Ovary (tissue), 9 donors: Measurements from ENCODE around the gene ASCL5. TPM values are rescaled to one million over a fixed set of nuclear protein-coding genes. Genes with fewer than 3 reads are reported as not detected.

Source experiments
- DNase-seq, 5 donors: peaks; one replicate each; pipeline ENCODE4 v3.0.0-alpha.2; 2019 to 2020
- H3K27ac ChIP-seq, 2 donors: fragments of 200-600 bp; one replicate each; pipeline versions ENCODE4 v1.5.1 to v1.8.0; 2019 to 2022
- H3K27me3 ChIP-seq: fragments of 200-600 bp; one replicate; pipeline ENCODE4 v1.8.0; 2022
- H3K36me3 ChIP-seq: fragments of 200-600 bp; sonication (generic); one replicate; pipeline ENCODE4 v1.5.1; 2019
- H3K4me1 ChIP-seq: one replicate; pipeline ENCODE4 v1.8.1; 2013; ENCODE audit warnings: mild to moderate bottlenecking, moderate library complexity; ENCODE audit not compliant: insufficient read depth
- H3K4me3 ChIP-seq: fragments of 200-600 bp; sonication (generic); one replicate; pipeline ENCODE4 v1.5.1; 2017
- H3K9me3 ChIP-seq, 2 donors: fragments of 200-600 bp in 1 of 2; sonication (generic) in 1 of 2; one replicate each; pipeline versions ENCODE4 v1.5.1 to v1.8.1; 2013 to 2019; ENCODE audit warnings: mild to moderate bottlenecking in 1 of 2, moderate library complexity in 1 of 2
- CTCF ChIP-seq, 3 donors: fragments of 450-650 bp in 2 of 3; fragments of 200-600 bp in 1 of 3; IDR thresholded peaks; one replicate each; pipeline versions ENCODE4 v1.5.1 to v1.8.0; 2016 to 2022; ENCODE audit warnings: antibody characterized with exemption in 3 of 3, mild to moderate bottlenecking in 1 of 3
- EP300 ChIP-seq: sonication (generic); formaldehyde crosslinking; IDR thresholded peaks from one replicate; pipeline ENCODE4 v1.6.1; 2017; ENCODE audit warnings: antibody characterized with exemption
- POLR2A ChIP-seq: fragments of 450-650 bp; IDR thresholded peaks from one replicate; pipeline ENCODE4 v1.6.1; 2017; ENCODE audit warnings: antibody characterized with exemption, mild to moderate bottlenecking, moderate library complexity
- WGBS, 3 donors: extraction: QIAGEN DNeasy Blood & Tissue Kit in 1 of 3; methylation state at CpG; one replicate each; pipeline versions ENCODE4 v1.1.5 to v1.1.7; 2013 to 2017; 5-methylcytosine and 5-hydroxymethylcytosine counted together
- intact Hi-C, 4 donors: fragments of 100-400 bp; cut with DNase I; formaldehyde crosslinking; loops; one replicate each; pipeline versions ENCODE4 v1.11.0 to v1.15.1; 2022 to 2023
- polyA plus RNA-seq, 2 donors: library from polyadenylated mRNA; stranded (reverse); fragments of 200-250 nt in 1 of 2; fragments of 350-450 nt in 1 of 2; fragmentation: Illumina TruSeq in 1 of 2; extraction: RNeasy Lipid Tissue Mini Kit (QIAGEN cat#74804) in 1 of 2; gene quantifications; one replicate each; pipeline ENCODE4 v1.2.3, GENCODE V29; 2013 to 2014
- total RNA-seq, 7 donors: library from RNA; depleted of rRNA in 2 of 7; stranded (reverse); fragments of >200 nt in 2 of 7; fragmentation: NEBNext Ultra II Directional in 3 of 7; extraction: Animal tissue kit (Norgen Biotek cat#: 25700) in 3 of 7; gene quantifications; one replicate each; pipeline versions ENCODE4 v1.1.0 to v1.2.4, GENCODE V29; 2016 to 2023
- donor health status: DM: no; HTN: no; CAD: no; lungs with moderate emphysema.
- donor health status: DM: no; HTN: no; CAD: no.
- donor health status: Bipolar disorder and iron deficiency.
- donor health status: DM: yes; HTN: yes; CAD: no.
- donor health status: DM: no; HTN: no; CAD: no.
- donor health status: DM: yes; HTN: yes; CAD: no.

ASCL5 gene
- total and polyA plus RNA-seq, 9 donors = 0.06 TPM; not detected in 8

GRCh38 chr1:201080135-201080534 lies 46.8 kb downstream of the ASCL5 start:
- H3K27me3 ChIP-seq = no peaks in the 10 kb centered on the region
- no peak for TF ChIP-seq EP300
- no peak for TF ChIP-seq POLR2A
- TF ChIP-seq CTCF (IDR thresholded peaks at IDR 0.05) = no peak
- H3K9me3 ChIP-seq = no peaks in the 10 kb centered on the region
- no peak for DNase-seq
- 91 to 93% (median 91%) methylated on average over 3 of the region's 3 CpGs for WGBS, 3 donors
- H3K27ac ChIP-seq = no peak overlapping the region
- H3K4me3 ChIP-seq = no peak overlapping the region
- H3K4me1 ChIP-seq = no peaks in the 10 kb centered on the region
- intact Hi-C loops = no loop called here
- H3K36me3 ChIP-seq = no peaks in the 10 kb centered on the region

- no peak for TF ChIP-seq POLR2A
- TF ChIP-seq CTCF (IDR thresholded peaks at IDR 0.05) = no peak
- no peaks in the 10 kb centered on the region for H3K9me3 ChIP-seq
- no peak for DNase-seq
Observed at GRCh38 chr1:201077736-201078135, 49.2 kb downstream of the ASCL5 start.

GRCh38 chr1:201077116-201077515 lies 49.9 kb downstream of the ASCL5 start:
- Histone ChIP-seq H3K36me3 (no peaks in the 10 kb centered on the region), H3K4me1 (no peaks in the 10 kb centered on the region), H3K4me3 (no peak overlapping the region), H3K27me3 (no peaks in the 10 kb centered on the region), H3K9me3 (no peaks in the 10 kb centered on the region), H3K27ac (no peak overlapping the region)
- TF ChIP-seq POLR2A (no peak), CTCF (IDR thresholded peaks at IDR 0.05) (no peak), EP300 (no peak)
- 74 to 79% (median 76%) methylated on average over 7 of the region's 7 CpGs for WGBS, 3 donors
- no peak for DNase-seq
- intact Hi-C loops = no loop called here

More at GRCh38 chr1:201077736-201078135, 49.2 kb downstream of the ASCL5 start:
- no peaks in the 10 kb centered on the region for H3K27me3 ChIP-seq
- H3K4me1 ChIP-seq = no peaks in the 10 kb centered on the region
- intact Hi-C loops = no loop called here
- 92 to 95% (median 94%) methylated on average over 17 of the region's 17 CpGs for WGBS, 3 donors
- H3K4me3 ChIP-seq = no peak overlapping the region
- H3K27ac ChIP-seq = no peak overlapping the region
- no peaks in the 10 kb centered on the region for H3K36me3 ChIP-seq

- Histone ChIP-seq H3K27me3 (no peaks in the 10 kb centered on the region), H3K4me1 (no peaks in the 10 kb centered on the region), H3K9me3 (no peaks in the 10 kb centered on the region), H3K4me3 (no peak overlapping the region), H3K36me3 (no peaks in the 10 kb centered on the region), H3K27ac (no peak overlapping the region)
- WGBS, 3 donors = 70 to 74% (median 71%) methylated on average over 7 of the region's 7 CpGs
- no peak for TF ChIP-seq CTCF (IDR thresholded peaks at IDR 0.05)
- no peak for TF ChIP-seq EP300
- TF ChIP-seq POLR2A = no peak
- intact Hi-C loops = no loop called here
- no peak for DNase-seq
Observed at GRCh38 chr1:201076092-201076491, 50.9 kb downstream of the ASCL5 start.

- Histone ChIP-seq H3K36me3 (no peaks in the 10 kb centered on the region), H3K27me3 (no peaks in the 10 kb centered on the region), H3K4me1 (no peaks in the 10 kb centered on the region), H3K4me3 (no peak overlapping the region), H3K27ac (no peak overlapping the region), H3K9me3 (no peaks in the 10 kb centered on the region)
- DNase-seq = no peak
- intact Hi-C loops = no loop called here
- no peak for TF ChIP-seq POLR2A
- TF ChIP-seq EP300 = no peak
- no peak for TF ChIP-seq CTCF (IDR thresholded peaks at IDR 0.05)
- WGBS, 3 donors = 78 to 87% (median 80%) methylated on average over 5 of the region's 5 CpGs
Observed at GRCh38 chr1:201074018-201074417, 53.0 kb downstream of the ASCL5 start.
